ENCODE data around the gene ASIC2.

The ASIC2 gene

DNA sequence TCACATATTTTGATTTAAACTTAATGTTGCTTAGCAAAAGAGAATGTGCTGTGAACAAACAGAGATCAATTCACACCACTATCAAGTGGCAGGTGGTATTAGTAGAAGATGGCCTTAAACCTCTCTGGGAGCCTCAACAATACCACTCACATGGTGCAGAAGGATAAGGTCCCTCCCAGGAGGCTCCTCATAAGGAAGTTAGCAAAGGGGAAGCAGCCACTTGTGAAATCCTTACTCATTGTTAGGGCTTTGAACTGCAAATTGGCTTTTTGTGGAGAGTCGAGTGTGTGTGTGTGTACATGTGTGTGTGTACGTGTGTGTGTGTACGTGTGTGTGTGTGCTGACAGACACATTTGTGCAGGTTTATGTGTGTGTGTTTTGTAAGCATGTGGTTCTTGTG is 48.9 kb upstream of the ASIC2 start:
- H3K4me1 ChIP-seq (ENCODE audit: control insufficient read depth, insufficient read depth, low read length), result no peaks in the 10 kb centered on the region
- H3K27ac ChIP-seq (ENCODE audit: extremely low read depth, low read depth, low read length), result no peak overlapping the region
- no peaks in the 10 kb centered on the region for H3K36me3 ChIP-seq (ENCODE audit: control insufficient read depth in 2 of 2, insufficient read depth in 1 of 2, low read length in 2 of 2)
- ChIA-PET CTCF (no interaction called here), POLR2A (no interaction called here)
- H3K9me3 ChIP-seq (ENCODE audit: control insufficient read depth, insufficient read depth, low read depth, low read length), result no peaks in the 10 kb centered on the region
- TF ChIP-seq, protein P1, sequence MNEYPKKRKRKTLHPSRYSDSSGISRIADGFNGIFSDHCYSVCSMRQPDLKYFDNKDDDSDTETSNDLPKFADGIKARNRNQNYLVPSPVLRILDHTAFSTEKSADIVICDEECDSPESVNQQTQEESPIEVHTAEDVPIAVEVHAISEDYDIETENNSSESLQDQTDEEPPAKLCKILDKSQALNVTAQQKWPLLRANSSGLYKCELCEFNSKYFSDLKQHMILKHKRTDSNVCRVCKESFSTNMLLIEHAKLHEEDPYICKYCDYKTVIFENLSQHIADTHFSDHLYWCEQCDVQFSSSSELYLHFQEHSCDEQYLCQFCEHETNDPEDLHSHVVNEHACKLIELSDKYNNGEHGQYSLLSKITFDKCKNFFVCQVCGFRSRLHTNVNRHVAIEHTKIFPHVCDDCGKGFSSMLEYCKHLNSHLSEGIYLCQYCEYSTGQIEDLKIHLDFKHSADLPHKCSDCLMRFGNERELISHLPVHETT (tag by site-specific recombination; IDR thresholded peaks at IDR 0.05), result no peak
- TF ChIP-seq, protein P2, sequence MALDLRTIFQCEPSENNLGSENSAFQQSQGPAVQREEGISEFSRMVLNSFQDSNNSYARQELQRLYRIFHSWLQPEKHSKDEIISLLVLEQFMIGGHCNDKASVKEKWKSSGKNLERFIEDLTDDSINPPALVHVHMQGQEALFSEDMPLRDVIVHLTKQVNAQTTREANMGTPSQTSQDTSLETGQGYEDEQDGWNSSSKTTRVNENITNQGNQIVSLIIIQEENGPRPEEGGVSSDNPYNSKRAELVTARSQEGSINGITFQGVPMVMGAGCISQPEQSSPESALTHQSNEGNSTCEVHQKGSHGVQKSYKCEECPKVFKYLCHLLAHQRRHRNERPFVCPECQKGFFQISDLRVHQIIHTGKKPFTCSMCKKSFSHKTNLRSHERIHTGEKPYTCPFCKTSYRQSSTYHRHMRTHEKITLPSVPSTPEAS (tag by site-specific recombination; IDR thresholded peaks at IDR 0.05), result 0 out of 2 replicates have a peak, but pooled peaks have one; percentile 39
- no peak overlapping the region for H3K4me3 ChIP-seq (ENCODE audit: low read depth, low read length)

DNA sequence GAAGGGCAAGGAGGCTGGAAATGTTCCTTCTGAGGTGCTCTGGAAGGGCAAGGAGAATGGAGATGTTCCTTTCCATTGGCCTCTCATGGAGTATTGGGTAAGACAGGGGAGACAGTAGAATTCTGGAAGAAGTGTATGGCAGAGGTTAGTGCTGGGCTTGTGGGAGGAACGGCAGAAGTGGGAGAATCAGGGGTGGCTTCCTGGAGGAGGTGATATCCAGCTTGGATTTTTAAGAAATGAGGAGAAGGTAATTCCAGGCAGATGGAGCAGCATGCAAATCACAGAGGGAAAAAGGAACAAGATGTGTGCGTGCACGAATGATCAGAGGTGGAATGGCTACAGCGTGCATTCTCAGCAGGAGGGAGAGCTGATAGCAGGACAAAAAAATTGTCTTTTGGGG is 45.1 kb upstream of the ASIC2 start:
- Histone ChIP-seq H3K4me3 (ENCODE audit: low read depth, low read length) (no peak overlapping the region), H3K9me3 (ENCODE audit: control insufficient read depth, insufficient read depth, low read depth, low read length) (no peaks in the 10 kb centered on the region), H3K27ac (ENCODE audit: extremely low read depth, low read depth, low read length) (no peak overlapping the region), H3K4me1 (ENCODE audit: control insufficient read depth, insufficient read depth, low read length) (no peaks in the 10 kb centered on the region), H3K36me3 (ENCODE audit: control insufficient read depth in 2 of 2, insufficient read depth in 1 of 2, low read length in 2 of 2) (no peaks in the 10 kb centered on the region)
- POLR2A ChIA-PET, result no interaction called here
- TF ChIP-seq ZNF133 (tag by site-specific recombination; IDR thresholded peaks at IDR 0.05) (no peak), ZNF404 (tag by site-specific recombination; IDR thresholded peaks at IDR 0.05) (no peak), ZSCAN16 (tag by site-specific recombination; IDR thresholded peaks at IDR 0.05) (no peak), ZNF16 (tag by site-specific recombination; IDR thresholded peaks at IDR 0.05; ENCODE audit: low read depth) (no peak), ZNF791 (tag by site-specific recombination; IDR thresholded peaks at IDR 0.05) (no peak), HOXA7 (CRISPR knock-in tag; IDR thresholded peaks at IDR 0.05; ENCODE audit: borderline replicate concordance) (no peak)
- TF ChIP-seq, protein P3, sequence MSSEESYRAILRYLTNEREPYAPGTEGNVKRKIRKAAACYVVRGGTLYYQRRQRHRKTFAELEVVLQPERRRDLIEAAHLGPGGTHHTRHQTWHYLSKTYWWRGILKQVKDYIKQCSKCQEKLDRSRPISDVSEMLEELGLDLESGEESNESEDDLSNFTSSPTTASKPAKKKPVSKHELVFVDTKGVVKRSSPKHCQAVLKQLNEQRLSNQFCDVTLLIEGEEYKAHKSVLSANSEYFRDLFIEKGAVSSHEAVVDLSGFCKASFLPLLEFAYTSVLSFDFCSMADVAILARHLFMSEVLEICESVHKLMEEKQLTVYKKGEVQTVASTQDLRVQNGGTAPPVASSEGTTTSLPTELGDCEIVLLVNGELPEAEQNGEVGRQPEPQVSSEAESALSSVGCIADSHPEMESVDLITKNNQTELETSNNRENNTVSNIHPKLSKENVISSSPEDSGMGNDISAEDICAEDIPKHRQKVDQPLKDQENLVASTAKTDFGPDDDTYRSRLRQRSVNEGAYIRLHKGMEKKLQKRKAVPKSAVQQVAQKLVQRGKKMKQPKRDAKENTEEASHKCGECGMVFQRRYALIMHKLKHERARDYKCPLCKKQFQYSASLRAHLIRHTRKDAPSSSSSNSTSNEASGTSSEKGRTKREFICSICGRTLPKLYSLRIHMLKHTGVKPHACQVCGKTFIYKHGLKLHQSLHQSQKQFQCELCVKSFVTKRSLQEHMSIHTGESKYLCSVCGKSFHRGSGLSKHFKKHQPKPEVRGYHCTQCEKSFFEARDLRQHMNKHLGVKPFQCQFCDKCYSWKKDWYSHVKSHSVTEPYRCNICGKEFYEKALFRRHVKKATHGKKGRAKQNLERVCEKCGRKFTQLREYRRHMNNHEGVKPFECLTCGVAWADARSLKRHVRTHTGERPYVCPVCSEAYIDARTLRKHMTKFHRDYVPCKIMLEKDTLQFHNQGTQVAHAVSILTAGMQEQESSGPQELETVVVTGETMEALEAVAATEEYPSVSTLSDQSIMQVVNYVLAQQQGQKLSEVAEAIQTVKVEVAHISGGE (tag by site-specific recombination; conservative IDR thresholded peaks at IDR 0.05; ENCODE audit: low read depth), result no peak
- CTCF ChIA-PET, result no interaction called here

DNA sequence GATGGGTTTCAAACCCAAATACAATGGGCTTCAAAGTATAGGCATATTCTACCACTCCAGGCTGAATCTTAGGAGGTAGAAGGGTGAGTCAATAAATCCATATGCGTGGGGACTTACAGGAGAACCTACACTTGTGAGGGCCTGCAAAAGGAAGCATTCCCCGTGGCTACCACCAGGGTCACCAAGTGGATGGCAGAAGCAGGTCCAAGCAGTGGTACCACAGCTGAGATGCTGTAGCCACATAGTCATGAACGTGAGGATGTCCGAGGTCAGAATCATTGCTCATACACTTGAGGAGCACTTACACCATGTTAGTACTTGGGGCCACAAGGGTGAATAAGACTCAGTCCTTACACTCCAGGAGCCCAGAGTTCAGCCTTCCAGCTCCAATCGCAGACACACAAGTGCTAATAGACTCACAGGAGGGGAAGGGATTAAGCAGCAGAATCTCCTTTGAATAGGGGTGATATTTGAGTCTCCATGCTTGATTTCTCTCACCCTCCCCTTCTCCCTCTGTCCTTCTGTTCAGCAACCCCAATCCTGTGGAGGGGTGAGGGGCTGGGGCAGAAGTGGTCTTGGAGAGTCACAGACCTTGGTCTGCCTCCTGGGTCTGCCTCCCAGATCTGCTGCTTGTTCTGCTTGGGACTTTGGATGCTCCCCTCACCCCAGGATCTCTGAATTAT is 42.5 kb upstream of the ASIC2 start:
- Histone ChIP-seq H3K4me3 (ENCODE audit: low read depth, low read length) (no peak overlapping the region), H3K9me3 (ENCODE audit: control insufficient read depth, insufficient read depth, low read depth, low read length) (no peaks in the 10 kb centered on the region), H3K27ac (ENCODE audit: extremely low read depth, low read depth, low read length) (no peak overlapping the region), H3K36me3 (ENCODE audit: control insufficient read depth in 2 of 2, insufficient read depth in 1 of 2, low read length in 2 of 2) (no peaks in the 10 kb centered on the region), H3K4me1 (ENCODE audit: control insufficient read depth, insufficient read depth, low read length) (no peaks in the 10 kb centered on the region)
- TF ChIP-seq ZFHX2 (tag by site-specific recombination; conservative IDR thresholded peaks at IDR 0.05) (no peak), ZNF544 (tag by site-specific recombination; IDR thresholded peaks at IDR 0.05) (no peak), BCL11B (tag by site-specific recombination; IDR thresholded peaks at IDR 0.05; ENCODE audit: low read depth) (no peak), FEZF1 (tag by site-specific recombination; IDR thresholded peaks at IDR 0.05) (no peak), ZNF558 (tag by site-specific recombination; IDR thresholded peaks at IDR 0.05) (no peak)
- TF ChIP-seq, protein P4, sequence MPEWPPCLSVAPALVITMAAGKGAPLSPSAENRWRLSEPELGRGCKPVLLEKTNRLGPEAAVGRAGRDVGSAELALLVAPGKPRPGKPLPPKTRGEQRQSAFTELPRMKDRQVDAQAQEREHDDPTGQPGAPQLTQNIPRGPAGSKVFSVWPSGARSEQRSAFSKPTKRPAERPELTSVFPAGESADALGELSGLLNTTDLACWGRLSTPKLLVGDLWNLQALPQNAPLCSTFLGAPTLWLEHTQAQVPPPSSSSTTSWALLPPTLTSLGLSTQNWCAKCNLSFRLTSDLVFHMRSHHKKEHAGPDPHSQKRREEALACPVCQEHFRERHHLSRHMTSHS (tag by site-specific recombination; IDR thresholded peaks at IDR 0.05), result no peak
- POLR2A ChIA-PET, result no interaction called here
- CTCF ChIA-PET, result no interaction called here
